ENCODE data around the gene SGK1. TPM values are rescaled to one million over a fixed set of nuclear protein-coding genes. Genes with fewer than 3 reads are reported as not detected.

Gene SGK1
- total RNA-seq, 4 donors from 2014 or later: 379 to 684 (median 450) TPM

- 88% methylated on average over 3 of the region's 3 CpGs for WGBS
- Histone ChIP-seq H3K9me3 (no peaks in the 10 kb centered on the region), H3K4me3 (no peak overlapping the region), H3K27ac (no peak overlapping the region), H3K27me3 (no peaks in the 10 kb centered on the region), H3K4me1 (no peaks in the 10 kb centered on the region), H3K36me3 (no peaks in the 10 kb centered on the region)
- DNase-seq (ENCODE audit: low spot score in 2 of 2): no peak
- TF ChIP-seq POLR2A (IDR thresholded peaks at IDR 0.05) (no peak), EP300 (IDR thresholded peaks at IDR 0.05) (no peak), POLR2AphosphoS5 (IDR thresholded peaks at IDR 0.05) (no peak), CTCF (IDR thresholded peaks at IDR 0.05) (no peak)
These were observed 87.0 kb downstream of the SGK1 start for GRCh38 chr6:134230940-134231339.

- no peak overlapping the region for H3K27ac ChIP-seq
- H3K27me3 ChIP-seq: no peaks in the 10 kb centered on the region
- WGBS: 79% methylated on average over 8 of the region's 8 CpGs
- DNase-seq (ENCODE audit: low spot score in 2 of 2): no peak
- no peak overlapping the region for H3K4me3 ChIP-seq
- H3K9me3 ChIP-seq: no peaks in the 10 kb centered on the region
- no peaks in the 10 kb centered on the region for H3K4me1 ChIP-seq
- no peaks in the 10 kb centered on the region for H3K36me3 ChIP-seq
- TF ChIP-seq POLR2A (IDR thresholded peaks at IDR 0.05) (no peak), CTCF (IDR thresholded peaks at IDR 0.05) (no peak), POLR2AphosphoS5 (IDR thresholded peaks at IDR 0.05) (no peak), EP300 (IDR thresholded peaks at IDR 0.05) (no peak)
These were observed 87.7 kb downstream of the SGK1 start for GRCh38 chr6:134230087-134230700.

DNA sequence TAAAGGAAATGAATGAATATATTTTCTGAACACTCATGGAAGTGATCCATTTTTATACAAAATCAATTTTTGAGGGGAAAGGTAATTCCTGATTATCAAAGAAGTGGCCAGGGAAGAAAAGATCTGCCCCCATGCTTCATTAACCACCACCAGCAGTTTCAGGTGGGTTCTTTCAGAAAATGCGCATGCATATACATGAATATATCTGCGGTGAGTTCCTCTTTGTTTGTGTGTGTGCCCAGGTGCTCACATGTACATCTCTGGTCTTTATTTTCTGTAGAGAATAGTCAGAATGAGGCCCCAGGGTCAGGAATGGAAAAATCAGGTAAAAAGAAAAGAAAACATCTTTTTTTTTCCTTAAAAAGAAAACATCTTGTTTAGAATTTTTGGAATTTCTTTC lies 88.4 kb downstream of the SGK1 start:
- no peak for DNase-seq (ENCODE audit: low spot score in 2 of 2)
- no peaks in the 10 kb centered on the region for H3K4me1 ChIP-seq
- 96% methylated on average over 2 of the region's 2 CpGs for WGBS
- TF ChIP-seq POLR2AphosphoS5 (IDR thresholded peaks at IDR 0.05) (no peak), CTCF (IDR thresholded peaks at IDR 0.05) (no peak), POLR2A (IDR thresholded peaks at IDR 0.05) (no peak), EP300 (IDR thresholded peaks at IDR 0.05) (no peak)
- no peak overlapping the region for H3K27ac ChIP-seq
- no peak overlapping the region for H3K4me3 ChIP-seq
- no peaks in the 10 kb centered on the region for H3K27me3 ChIP-seq
- no peaks in the 10 kb centered on the region for H3K9me3 ChIP-seq
- no peaks in the 10 kb centered on the region for H3K36me3 ChIP-seq

- 50% methylated on average over 2 of the region's 2 CpGs for WGBS
- Histone ChIP-seq H3K4me3 (no peak overlapping the region), H3K4me1 (no peaks in the 10 kb centered on the region), H3K27ac (no peak overlapping the region), H3K9me3 (no peaks in the 10 kb centered on the region), H3K36me3 (no peaks in the 10 kb centered on the region), H3K27me3 (no peaks in the 10 kb centered on the region)
- no peak for DNase-seq (ENCODE audit: low spot score in 2 of 2)
- TF ChIP-seq POLR2AphosphoS5 (IDR thresholded peaks at IDR 0.05) (no peak), POLR2A (IDR thresholded peaks at IDR 0.05) (no peak)
These were observed 94.0 kb downstream of the SGK1 start for GRCh38 chr6:134223796-134224420.

DNA sequence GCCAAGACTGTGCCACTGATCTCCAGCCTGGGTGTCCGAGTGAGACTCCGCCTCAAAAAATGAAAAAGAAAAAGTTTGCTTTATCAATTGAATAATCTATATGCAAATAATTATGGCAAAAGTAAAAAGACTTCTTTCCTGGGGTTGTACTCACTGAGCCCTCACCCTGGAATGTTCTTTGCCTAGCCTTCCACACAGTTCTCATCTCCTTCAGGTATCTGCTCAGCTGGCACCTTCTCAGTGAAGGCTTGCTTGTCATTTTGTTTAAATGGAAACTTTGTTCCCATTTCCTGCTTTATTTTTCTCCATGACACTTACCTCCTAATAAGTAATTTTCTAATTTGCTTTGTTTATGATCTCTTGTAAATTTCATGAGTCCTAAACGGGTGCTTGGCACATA lies 96.7 kb downstream of the SGK1 start:
- TF ChIP-seq POLR2AphosphoS5 (IDR thresholded peaks at IDR 0.05) (no peak), POLR2A (IDR thresholded peaks at IDR 0.05) (no peak)
- Histone ChIP-seq H3K27ac (no peak overlapping the region), H3K4me1 (peaks cover 9% of the 10 kb centered on the region), H3K4me3 (no peak overlapping the region), H3K27me3 (no peaks in the 10 kb centered on the region), H3K9me3 (no peaks in the 10 kb centered on the region), H3K36me3 (no peaks in the 10 kb centered on the region)
- WGBS: 70% methylated on average over 3 of the region's 3 CpGs
- no peak for DNase-seq (ENCODE audit: low spot score in 2 of 2)

DNA sequence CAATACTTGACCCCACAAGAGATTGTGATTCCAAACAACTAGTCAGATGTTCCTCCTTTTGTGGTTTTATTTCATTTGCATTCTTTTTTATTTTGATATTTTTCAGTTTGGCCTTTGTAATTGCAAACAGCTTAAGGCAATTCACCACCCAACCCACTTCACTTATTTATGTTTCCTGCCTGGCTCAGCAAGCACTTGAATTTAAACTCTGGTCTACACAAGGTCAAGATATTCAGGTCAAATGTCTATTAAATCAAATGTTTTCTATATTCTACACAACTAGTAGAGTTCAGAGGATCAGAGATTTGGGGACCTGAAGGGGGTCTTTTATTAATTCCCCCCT lies 100.1 kb downstream of the SGK1 start:
- TF ChIP-seq CTCF (IDR thresholded peaks at IDR 0.05) (no peak), POLR2AphosphoS5 (IDR thresholded peaks at IDR 0.05) (no peak), EP300 (IDR thresholded peaks at IDR 0.05) (no peak)
- DNase-seq (ENCODE audit: low spot score in 2 of 2): no peak

More for the DNA sequence above, 100.1 kb downstream of the SGK1 start:
- Histone ChIP-seq H3K27ac (no peak overlapping the region), H3K4me1 (peaks cover 9% of the 10 kb centered on the region), H3K4me3 (no peak overlapping the region), H3K36me3 (no peaks in the 10 kb centered on the region), H3K9me3 (no peaks in the 10 kb centered on the region), H3K27me3 (no peaks in the 10 kb centered on the region)

Measured in suprapubic skin (tissue), 4 donors.